ENCODE data around the gene ENPP3.

DNA sequence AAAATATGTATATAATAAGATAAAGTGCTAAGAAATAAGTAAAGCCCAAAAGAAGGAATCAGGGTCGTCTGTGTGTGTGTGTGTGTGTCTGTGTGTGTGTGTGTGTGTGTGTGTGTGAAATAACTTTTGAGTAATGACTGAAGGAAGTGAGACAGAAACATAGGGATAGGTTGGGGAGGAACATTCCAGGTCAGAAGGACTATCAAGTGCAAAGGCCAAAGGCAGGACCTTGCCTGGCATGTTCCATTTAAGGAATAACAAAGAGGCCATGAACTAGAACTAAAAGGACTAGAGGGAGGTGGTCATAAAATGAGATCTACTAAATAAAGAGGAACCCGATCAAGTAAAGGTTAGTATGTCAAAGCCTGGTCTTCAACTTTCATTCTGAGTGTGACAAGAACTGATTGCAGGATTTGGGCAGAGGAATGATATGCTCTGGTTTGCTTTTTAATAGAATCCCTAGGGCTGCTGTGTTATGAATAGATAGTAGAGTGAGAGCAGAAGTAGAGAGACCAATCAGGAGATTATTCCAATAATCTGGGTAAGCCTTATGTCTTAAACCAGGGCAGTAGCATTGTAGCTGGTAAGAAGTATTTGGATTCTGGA, 6.9 kb downstream of the ENPP3 start:
- TF ChIP-seq CTCF (IDR thresholded peaks at IDR 0.05) (no peak), POLR2AphosphoS5 (IDR thresholded peaks at IDR 0.05) (no peak)
